T1000 (cell line): ENCODE data around the gene ERVK3-1.

ENCODE experiments used
- DNase-seq: peaks from one replicate; lab custom pipeline; 2025; ENCODE audit warnings: mixed read lengths; lab: John Stamatoyannopoulos, UW

ERVK3-1 gene

DNA sequence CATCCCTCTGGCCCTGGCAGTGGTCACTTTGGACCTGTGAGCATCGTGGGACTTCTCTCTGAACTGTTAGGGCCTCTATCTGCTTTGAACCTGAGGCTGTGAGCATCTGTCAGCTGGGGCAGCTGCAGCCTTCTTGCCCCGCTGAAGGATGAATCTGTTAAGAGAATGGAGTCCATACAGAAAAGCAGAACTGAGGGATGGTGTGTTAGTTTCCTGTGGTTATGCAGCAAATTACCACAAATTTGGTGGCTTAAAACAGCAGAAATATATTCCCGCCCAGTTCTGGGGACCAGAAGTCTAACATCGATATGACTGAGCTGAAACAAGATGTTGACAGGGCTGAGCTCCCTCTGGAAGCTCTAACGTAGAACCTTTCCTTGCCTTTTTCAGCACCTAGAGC is 59.0 kb downstream of the ERVK3-1 start:
- DNase-seq: no peak
